GM21737 (cell line): ENCODE results near the gene MRM2.
A peak's percentile ranks its signal among the peaks of the same experiment; 100 is the strongest.

Experiments used
- ATAC-seq: cut with Tn5 transposase; IDR thresholded peaks from one replicate; pipeline ENCODE4 v1.9.1; 2021; ENCODE audit warnings: mild to moderate bottlenecking, moderate library complexity; ENCODE audit not compliant: unreplicated experiment

The MRM2 gene

DNA sequence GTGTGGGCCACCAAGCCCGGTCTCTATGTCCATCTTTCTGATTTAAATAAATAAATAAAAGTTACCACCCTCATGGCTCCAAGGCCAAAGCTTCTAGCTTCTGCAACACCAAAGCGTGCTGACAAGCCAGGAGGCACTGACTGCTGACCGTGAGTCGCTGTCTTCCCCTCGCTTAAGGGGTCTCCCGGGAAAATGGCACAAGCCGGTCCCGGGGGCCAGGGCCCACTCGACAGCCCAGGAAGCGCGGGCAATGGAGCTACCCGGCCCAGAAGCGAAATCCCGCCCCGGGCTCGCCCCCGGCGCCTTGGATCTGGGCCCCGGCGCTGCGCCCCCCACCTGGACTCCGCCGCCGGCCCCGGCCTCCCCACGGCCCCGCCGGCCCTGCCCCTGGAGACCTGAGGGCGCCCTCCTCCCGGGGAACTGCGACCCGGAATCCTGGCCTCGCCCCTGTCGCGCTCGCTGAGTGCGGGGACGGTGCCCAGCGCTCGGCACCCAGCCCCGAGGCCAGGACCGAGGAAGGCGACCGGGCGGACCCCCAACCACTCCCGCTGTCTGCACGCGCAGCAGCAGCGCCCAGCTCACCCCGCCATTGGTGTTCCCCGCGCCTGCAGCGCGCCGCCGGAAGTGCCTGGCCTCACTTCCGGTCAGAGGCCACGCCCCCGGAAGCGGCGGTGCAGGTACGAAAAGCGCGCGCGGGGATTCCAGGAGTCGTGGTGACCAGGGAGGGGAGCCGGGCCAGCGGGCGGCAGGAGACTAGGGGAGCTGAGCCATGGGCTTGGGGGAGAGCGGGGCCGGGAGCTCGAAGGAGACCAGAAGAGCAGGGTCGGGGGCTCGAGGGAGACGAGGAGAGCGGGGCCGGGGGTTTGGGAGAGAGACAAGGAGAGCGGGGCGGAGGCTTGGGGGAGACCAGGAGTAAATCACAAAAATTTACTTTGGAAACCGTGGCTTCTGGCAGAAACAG, at the start of gene MRM2, which contains the start of gene NUDT1:
MRM2 (minus strand) TSS at position 626 of the 961 bp plus-strand sequence; CDS start at position 590, 36 bp downstream.
NUDT1 (plus strand) TSS at position 647 of the 961 bp plus-strand sequence. CDS start 2,349 bp downstream, outside the sequence.
- ATAC-seq: peak; percentile 55

DNA sequence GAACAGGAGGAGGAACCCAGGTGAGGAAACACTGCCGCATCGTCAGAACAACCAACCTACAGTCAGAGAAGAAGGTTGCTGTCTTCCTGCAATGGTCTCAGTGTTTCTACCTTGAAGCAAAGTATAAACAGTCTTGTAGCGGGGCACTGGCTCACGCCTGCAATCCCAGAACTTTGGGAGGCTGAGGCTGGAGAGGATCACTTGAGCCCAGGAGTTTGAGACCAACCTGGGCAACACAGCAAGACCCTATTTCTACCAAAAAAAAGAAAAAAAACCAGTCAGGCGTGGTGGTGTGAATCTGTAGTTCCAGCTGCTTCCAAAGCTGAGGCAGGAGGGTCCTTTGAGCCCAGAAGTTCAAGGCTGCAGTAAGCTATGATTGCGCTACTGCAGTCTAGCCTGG, 48.9 kb upstream of the MRM2 start:
- no peak for ATAC-seq

DNA sequence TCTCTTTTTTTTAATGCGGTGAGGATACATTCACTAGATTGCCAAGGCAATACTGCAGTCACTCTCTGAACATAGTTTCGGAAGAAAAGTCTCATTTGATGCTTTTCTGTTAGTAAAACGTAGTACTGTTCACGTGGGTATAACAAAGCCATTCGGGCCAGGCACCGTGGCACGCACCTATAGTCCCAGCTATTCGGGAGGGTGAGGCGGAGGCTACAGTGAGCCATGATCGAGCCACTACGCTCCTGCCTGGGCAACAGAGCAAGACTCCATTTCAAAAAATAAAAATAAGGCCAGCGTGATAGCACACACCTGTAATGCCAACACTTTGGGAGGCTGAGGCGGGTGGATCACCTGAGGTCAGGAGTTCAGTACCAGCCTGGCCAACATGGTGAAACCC, 47.6 kb upstream of the MRM2 start:
- ATAC-seq: no peak

DNA sequence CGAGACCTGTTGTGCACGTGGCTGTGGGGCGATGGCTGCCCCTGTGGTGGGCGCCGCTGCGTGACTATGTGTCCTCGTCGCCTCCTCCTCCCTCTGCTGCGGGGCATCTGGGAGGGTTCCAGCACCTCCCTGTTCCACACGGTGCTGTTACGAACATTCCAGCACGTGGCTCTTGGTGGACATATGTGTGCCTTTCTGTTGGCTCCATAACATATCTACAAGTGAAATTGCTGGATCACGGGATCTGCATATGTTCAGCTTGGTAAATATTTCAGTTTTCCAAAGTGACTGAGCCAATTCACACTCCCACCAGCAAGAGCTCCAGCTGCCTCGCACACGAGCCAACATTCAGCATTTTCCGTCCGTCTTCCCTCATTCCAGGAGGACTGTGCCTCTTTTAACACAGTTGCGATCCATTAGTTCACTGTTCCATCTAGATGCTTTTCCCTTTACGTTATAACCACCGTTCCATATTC, 47.1 kb upstream of the MRM2 start:
- no peak for ATAC-seq

DNA sequence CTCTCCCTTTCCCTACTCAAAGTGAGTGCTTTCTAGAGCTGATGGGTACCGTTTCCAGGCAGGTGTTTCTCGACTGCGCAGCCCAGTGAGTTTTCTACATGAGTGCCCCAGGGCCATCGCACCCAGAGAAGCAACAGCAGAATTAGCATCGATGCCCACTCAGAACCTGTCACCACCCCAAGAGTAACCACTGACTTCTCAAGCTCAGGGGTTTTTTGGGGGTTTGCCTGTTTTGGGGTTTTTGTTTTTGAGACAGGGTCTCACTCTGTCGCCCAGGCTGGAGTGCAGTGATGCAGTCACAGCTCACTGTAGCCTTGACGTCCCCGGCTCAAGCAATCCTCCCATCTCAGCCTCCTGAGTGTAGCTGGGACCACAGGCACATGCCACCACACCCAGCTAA, 46.5 kb upstream of the MRM2 start:
- ATAC-seq: peak; percentile 79

DNA sequence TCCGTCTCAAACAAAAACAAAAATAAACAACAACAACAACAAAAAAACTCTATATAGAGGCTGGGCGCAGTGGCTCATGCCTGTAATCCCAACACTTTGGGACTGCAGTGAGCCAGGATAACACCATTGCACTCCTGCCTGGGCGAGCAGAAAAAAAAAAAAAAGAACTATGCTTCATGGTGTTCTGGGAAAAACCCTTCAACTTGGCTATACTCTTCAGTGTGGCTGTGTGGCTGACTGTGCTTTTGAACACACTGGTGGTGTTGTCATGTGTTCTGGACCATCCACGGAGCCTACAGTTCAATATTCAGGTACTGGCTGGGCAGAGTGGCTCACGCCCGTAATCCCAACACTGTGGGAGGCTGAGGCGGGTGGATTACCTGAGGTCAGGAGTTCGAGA, 45.7 kb upstream of the MRM2 start:
- ATAC-seq: no peak

DNA sequence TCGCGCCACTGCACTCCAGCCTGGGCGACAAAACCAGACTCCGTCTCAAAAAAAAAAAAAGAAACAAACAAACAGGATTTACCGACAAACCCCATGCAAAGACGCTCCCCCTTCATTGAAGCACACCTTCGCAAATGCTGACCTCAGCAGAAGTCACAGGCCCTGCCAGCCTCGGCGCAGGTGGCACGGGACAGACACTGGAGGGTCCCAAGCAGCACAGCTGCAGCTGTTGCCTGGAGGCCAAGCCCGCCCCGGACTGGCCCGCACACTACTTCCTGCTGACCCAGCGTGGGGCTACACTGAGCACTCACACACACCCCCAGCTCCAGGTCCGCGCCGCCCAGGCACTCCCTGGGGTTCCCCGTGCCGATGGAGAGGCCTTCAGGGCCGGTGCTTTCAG, 41.1 kb upstream of the MRM2 start:
- ATAC-seq: no peak

DNA sequence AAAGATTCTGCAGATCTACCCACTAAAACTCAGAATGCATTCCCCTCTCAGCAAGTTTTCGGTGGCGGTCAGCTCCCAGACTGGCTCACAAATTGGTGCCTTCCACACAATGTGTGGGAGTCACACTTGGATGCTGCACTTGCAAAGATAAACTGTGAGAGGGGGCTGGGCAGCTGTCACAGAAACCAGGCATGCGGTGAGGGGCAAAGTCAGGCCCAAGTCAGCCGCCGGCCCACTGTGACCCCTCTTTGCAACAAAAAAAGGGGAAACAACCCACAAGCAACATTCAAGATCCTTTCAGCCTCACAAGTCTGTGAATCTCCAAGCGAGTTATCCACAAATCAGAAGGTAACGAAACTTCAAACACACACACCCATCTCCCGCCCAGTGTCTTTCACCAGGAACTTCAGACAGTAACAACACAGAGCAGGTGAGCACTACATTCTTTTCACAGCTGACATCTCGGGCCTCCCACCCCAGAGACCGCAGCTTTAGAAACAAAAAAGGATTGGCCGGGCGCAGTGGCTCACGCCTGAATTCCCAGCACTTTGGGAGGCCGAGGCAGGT, 40.3 kb upstream of the MRM2 start:
- ATAC-seq: no peak

DNA sequence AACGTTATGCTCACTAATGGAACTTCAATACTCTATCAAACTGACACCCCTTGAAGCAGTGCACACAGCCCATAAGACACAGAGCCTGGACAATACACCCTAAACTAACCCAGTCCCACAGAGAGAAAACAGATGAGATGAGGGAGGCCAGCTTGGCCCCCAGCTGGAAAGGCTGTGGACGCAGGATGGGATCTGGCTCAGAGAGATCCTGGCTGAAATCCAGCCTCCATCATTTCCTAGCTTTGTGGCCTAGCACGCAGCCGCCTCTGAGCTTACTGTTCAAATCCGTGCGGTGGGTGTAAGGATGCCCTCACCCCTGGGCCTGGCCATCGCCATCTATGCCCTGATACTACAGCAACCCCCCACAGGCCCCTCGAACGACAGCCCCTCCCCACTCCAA, 39.5 kb upstream of the MRM2 start:
- no peak for ATAC-seq

DNA sequence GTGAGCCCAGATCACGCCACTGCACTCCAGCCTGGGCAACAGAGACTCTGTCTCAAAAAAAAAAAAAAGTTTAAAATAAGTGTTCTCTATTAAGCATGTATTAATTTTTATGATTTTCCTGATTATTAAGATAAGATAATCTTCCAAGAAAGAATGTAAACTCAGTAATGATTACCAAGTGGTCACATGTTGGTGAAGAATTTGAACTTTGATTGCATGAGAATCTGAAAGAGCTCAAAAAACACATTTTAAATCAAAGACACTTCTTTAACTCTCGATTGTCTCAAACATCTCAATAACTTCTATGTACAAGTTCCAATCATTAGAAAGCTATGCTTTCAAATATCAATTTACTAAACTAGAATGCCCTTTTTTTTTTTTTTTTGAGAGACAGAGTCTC, 38.4 kb upstream of the MRM2 start:
- no peak for ATAC-seq

DNA sequence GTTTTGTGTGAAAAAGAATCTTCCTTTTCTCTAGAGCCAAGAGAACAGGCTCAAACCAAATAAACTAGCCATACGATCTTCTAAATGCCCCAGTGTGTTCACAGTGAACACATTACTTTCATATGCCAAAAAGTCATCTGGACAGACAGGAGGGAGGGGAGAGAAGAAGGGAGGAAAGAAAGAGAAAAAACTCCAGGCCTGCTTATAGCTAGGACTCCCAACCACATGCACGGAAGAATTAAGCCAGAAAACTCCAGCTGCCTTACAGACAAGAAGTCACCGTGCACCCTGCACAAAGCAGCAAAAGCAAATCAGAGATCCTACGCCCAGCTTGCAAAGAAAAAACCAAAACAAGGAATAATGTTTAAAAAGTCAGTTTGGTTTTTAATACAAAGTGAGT, 37.9 kb upstream of the MRM2 start:
- no peak for ATAC-seq

DNA sequence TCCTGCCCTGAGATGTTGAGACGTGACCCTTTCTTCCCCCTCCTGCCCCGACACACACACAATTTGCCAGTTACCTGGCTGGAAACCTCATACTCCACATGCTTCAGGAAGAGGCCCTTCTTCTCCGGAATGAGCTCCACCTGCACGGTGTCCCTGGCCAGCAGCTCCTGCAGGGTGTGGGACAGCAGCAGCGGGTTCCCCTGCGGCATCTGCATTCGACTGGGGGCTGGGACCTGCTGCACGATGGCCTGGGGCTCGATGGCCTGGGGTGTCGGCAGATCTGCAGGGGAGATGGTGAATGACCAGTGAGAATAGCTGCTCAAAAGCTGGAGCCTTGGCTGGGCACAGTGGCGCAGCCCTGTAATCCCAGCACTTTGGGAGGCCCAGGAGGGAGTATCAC, 36.0 kb upstream of the MRM2 start:
- ATAC-seq: no peak

DNA sequence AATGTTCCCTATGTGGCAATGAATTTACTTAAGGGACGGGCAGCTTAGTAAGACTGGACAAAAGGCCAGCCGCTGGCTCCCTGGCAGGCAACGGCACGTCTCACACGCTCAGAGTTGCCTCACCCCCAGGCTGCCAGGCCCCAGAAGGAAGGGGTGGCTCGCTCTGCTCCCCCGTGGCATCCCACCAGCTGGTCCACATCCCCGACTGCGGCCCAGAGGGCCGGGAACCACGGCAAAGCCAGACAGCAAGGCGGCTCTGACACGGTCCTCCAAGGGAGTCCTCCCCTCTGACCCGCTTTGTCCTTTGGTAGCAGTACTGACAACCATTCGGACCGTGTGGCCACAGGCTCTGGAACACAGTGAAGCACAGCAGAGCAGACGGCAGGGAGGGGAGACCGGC, 34.1 kb upstream of the MRM2 start:
- no peak for ATAC-seq

DNA sequence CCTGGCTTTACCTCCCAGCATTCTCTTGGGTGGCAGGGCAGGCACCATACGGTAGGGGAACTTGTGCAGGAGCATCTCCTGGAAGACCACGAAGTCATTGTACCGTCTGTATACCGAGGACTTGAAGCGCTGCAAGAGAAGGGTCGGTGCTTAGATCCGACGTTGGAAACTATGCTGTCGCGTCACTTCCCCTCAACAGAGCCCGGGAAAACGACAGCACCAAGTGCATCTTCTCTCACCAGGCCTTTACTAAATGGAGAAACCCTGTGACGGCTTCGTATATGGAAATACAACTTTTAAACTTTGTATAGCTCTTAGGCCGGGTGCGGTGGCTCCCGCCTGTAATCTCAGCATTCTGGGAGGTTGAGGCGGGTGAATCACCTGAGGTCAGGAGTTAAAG, 33.1 kb upstream of the MRM2 start:
- ATAC-seq: no peak

DNA sequence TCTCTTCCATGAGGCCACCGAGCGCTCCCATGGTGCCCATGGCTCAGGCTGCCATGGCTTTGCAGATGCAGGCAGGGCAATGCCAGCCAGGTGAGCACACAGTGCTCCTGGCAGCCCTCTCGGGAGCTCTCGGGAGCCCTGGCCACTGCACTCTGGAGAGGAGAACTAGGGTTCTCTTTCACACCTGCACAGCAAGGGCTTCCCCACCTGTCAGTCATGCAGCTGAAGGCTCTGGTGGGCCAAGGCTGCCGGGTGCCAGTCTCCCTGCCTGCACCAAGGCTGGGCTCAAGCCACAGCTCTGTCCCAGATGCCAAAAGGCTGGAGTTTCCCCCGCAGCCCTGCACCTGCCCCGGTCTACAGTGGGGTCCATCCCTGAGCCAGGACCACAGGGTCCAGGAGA, 32.7 kb upstream of the MRM2 start:
- no peak for ATAC-seq

DNA sequence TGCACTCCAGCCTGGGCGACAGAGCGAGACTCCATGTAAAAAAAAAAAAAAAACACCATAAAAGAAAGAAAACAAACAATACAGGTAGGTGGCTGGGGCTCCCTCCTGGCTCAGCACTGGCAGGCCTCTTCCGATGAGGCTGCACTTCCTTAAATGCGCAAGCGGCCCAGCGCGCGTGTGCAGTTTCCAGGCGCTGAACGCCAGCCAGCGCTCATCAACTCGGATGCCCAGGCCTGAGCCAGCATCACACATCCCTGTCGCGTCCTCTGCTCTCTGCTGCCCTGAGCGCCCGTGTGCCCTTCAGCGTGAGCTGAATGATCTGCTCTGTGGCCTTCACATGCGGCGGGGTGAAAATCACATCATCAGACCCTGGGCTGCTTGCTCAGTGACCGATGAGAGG, 31.9 kb upstream of the MRM2 start:
- ATAC-seq: no peak

DNA sequence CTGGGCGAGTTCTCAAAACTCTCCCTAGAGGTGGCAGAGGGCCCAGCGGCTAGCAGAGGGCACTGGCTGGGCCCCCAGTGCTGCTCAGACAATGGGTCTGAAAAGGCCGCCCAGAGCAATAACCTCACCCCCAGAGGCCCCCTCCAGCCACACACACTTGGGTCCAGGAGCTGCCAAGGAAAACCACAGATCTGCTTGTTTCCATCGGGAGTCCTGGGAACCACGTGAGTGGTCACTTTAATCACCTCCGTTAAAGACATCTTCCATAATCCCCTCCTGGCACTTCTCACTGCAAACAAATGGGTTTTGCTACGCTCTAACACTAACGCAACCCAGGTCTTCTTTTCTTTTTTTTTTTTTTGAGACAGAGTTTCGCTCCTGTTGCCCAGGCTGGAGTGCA, 30.0 kb upstream of the MRM2 start:
- ATAC-seq: no peak

DNA sequence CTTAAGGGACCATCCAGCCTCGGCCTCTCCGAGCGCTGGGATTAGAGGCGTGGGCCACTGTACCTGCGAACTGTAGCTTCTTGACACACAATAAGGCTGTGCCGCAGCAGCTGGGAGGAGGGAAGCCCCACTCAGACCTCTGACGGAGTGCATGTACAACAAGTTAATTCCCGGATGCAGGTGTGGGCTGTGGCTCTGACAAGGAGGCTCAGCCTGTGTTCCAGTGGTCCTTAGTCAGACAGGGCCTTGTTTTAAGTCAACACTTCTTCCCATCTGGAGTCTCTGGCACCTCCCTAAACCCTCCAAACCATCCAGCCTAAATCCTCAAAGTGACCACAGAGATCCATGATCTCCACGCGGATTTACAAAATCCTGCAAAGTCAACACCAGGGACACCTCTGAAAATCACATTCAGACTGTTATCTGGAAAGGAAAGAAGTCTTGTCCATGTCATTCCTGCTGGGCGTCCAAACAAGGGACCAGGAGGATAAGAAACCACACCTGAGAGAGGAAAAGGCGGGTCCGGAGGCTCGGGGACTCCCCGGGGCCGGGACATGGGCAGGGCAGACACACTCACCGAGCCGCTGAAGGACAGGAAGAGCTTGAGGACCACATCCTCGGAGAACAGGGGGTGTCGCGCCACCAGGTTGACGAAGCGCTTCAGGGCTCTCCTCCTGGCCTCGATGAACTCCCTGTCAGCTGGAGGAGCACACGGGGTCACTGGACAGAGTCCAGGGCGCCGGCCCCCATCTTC, 29.4 kb upstream of the MRM2 start:
- no peak for ATAC-seq

DNA sequence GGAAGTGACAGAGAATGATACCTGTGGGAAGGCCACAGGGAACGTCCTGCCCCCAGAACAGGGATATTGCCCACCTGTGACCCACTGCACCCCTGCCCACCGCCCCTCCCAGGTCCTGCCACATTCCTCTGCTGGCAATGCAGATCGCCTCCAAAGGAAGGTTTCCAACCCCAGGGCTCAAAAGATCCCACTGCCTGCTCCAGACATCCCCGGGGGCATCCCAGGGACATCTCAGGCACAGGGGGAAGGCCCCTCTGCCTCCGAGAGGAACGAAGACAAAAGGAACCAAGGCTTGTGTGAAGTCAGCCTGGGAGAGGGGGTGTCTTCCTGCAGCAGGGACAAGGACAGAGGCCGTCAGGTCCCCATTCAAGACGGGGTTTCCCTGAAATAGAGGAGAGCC, 28.5 kb upstream of the MRM2 start:
- no peak for ATAC-seq

DNA sequence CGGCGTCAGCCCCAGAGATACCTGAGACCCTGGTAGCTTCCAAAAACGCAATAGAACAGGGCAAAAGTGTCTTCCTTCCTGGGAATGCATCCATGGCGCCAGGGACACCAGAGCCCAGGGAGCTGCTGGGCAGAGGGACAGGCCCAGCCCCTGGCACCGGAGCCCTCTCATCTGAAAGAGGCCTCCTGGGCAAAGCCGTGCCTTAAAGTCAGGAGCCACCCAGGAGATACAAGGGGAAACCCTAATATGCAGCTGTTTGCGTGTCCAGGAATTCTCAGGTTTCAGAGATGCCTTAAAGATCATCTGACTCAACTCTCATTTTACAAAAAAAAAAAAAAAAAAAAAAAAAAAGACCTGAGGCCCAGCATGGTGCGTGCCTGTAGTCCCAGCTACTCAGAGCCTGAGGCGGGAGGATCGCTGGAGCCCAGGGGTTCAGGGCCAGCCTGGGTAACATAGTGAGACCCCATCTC, 28.0 kb upstream of the MRM2 start:
- ATAC-seq: no peak
